Vagina (tissue), 2 donors: ENCODE data around the gene DRGX. TPM values are rescaled to one million over a fixed set of nuclear protein-coding genes. Genes with fewer than 3 reads are reported as not detected.
A peak's percentile ranks its signal among the peaks of the same experiment; 100 is the strongest.

Experiments
- DNase-seq, 2 donors: peaks; one replicate each; pipeline ENCODE4 v3.0.0-alpha.2; 2017; ENCODE audit errors: extremely low spot score in 2 of 2
- H3K27ac ChIP-seq: fragments of 200-600 bp; sonication (generic); one replicate; pipeline ENCODE4 v1.5.1; 2019
- H3K27me3 ChIP-seq: fragments of 200-600 bp; sonication (generic); one replicate; pipeline ENCODE4 v1.5.1; 2019
- H3K36me3 ChIP-seq, 2 donors: fragments of 200-600 bp; sonication (generic); one replicate each; pipeline ENCODE4 v1.5.1; 2017 to 2019
- H3K4me1 ChIP-seq: fragments of 200-600 bp; sonication (generic); one replicate; pipeline ENCODE4 v1.5.1; 2019
- H3K4me3 ChIP-seq, 2 donors: fragments of 200-600 bp; sonication (generic); 1 replicate in 1 of 2; 2 replicates in 1 of 2; pipeline ENCODE4 v1.5.1; 2016 to 2019
- H3K9me3 ChIP-seq: fragments of 200-600 bp; sonication (generic); one replicate; pipeline ENCODE4 v1.5.1; 2019
- CTCF ChIP-seq, 3 experiments: fragments of 450-650 bp in 2 of 3; fragments of 200-600 bp in 1 of 3; sonication (generic) in 1 of 3; IDR thresholded peaks; one replicate each; pipeline ENCODE4 v1.5.1; 2017 to 2019; ENCODE audit warnings: antibody characterized with exemption in 3 of 3, mild to moderate bottlenecking in 2 of 3, moderate library complexity in 2 of 3
- POLR2A ChIP-seq, 2 donors: fragments of 450-650 bp; IDR thresholded peaks; one replicate each; pipeline ENCODE4 v1.6.1; 2017; ENCODE audit warnings: antibody characterized with exemption in 2 of 2, mild to moderate bottlenecking in 2 of 2, moderate library complexity in 2 of 2
- POLR2AphosphoS5 ChIP-seq, 2 donors: sonication (generic); formaldehyde crosslinking; IDR thresholded peaks; one replicate each; pipeline ENCODE4 v1.9.0; 2017; ENCODE audit warnings: antibody characterized with exemption in 2 of 2, mild to moderate bottlenecking in 2 of 2, low read depth in 1 of 2; ENCODE audit not compliant: insufficient read depth in 1 of 2
- intact Hi-C: fragments of 100-400 bp; cut with DNase I; formaldehyde crosslinking; loops from one replicate; pipeline ENCODE4 v1.15.1; 2023
- total RNA-seq: library from RNA; depleted of rRNA; stranded (reverse); fragments of >200 nt; gene quantifications from one replicate; pipeline ENCODE4 v1.2.3, GENCODE V29; 2016

Gene DRGX
- total RNA-seq, 1 donor from 2014 or later: not detected

- intact Hi-C loops: no loop called here
- no peaks in the 10 kb centered on the region for H3K27me3 ChIP-seq
Observed at GRCh38 chr10:49382226-49382625, 13.7 kb downstream of the DRGX start.

GRCh38 chr10:49381111-49381900 is 14.6 kb downstream of the DRGX start:
- no peak for TF ChIP-seq POLR2AphosphoS5 (IDR thresholded peaks at IDR 0.05; ENCODE audit: insufficient read depth in 1 of 2, low read depth in 1 of 2)
- TF ChIP-seq POLR2A (IDR thresholded peaks at IDR 0.05): no peak
- TF ChIP-seq CTCF (IDR thresholded peaks at IDR 0.05): no peak
- H3K4me3 ChIP-seq: no peak overlapping the region
- H3K27ac ChIP-seq: no peak overlapping the region
- no peaks in the 10 kb centered on the region for H3K4me1 ChIP-seq
- peak; percentile 78 to 82 for DNase-seq
- no peaks in the 10 kb centered on the region for H3K27me3 ChIP-seq
- H3K36me3 ChIP-seq: no peaks in the 10 kb centered on the region
- intact Hi-C loops: no loop called here
- H3K9me3 ChIP-seq: no peaks in the 10 kb centered on the region

More at GRCh38 chr10:49382226-49382625, 13.7 kb downstream of the DRGX start:
- TF ChIP-seq CTCF (IDR thresholded peaks at IDR 0.05) (no peak), POLR2AphosphoS5 (IDR thresholded peaks at IDR 0.05; ENCODE audit: insufficient read depth in 1 of 2, low read depth in 1 of 2) (no peak), POLR2A (IDR thresholded peaks at IDR 0.05) (no peak)
- DNase-seq: no peak
- H3K4me1 ChIP-seq: no peaks in the 10 kb centered on the region
- H3K4me3 ChIP-seq: no peak overlapping the region
- no peaks in the 10 kb centered on the region for H3K36me3 ChIP-seq
- no peaks in the 10 kb centered on the region for H3K9me3 ChIP-seq
- H3K27ac ChIP-seq: no peak overlapping the region

- no peak overlapping the region for H3K4me3 ChIP-seq
- peak; percentile 67 to 83 for DNase-seq
- H3K4me1 ChIP-seq: no peaks in the 10 kb centered on the region
- no peaks in the 10 kb centered on the region for H3K36me3 ChIP-seq
- no peaks in the 10 kb centered on the region for H3K27me3 ChIP-seq
- no peak overlapping the region for H3K27ac ChIP-seq
- intact Hi-C loops: no loop called here
- TF ChIP-seq POLR2A (IDR thresholded peaks at IDR 0.05) (no peak), POLR2AphosphoS5 (IDR thresholded peaks at IDR 0.05; ENCODE audit: insufficient read depth in 1 of 2, low read depth in 1 of 2) (no peak), CTCF (IDR thresholded peaks at IDR 0.05) (no peak)
- no peaks in the 10 kb centered on the region for H3K9me3 ChIP-seq
Observed at GRCh38 chr10:49379596-49380410, 16.1 kb downstream of the DRGX start.

- Histone ChIP-seq H3K9me3 (no peaks in the 10 kb centered on the region), H3K27me3 (no peaks in the 10 kb centered on the region), H3K27ac (no peak overlapping the region), H3K36me3 (no peaks in the 10 kb centered on the region), H3K4me1 (no peaks in the 10 kb centered on the region), H3K4me3 (no peak overlapping the region)
- intact Hi-C loops: no loop called here
- TF ChIP-seq POLR2A (IDR thresholded peaks at IDR 0.05): no peak
- no peak for TF ChIP-seq POLR2AphosphoS5 (IDR thresholded peaks at IDR 0.05; ENCODE audit: insufficient read depth in 1 of 2, low read depth in 1 of 2)
- no peak for TF ChIP-seq CTCF (IDR thresholded peaks at IDR 0.05)
- peak; percentile 46 to 64 for DNase-seq
Observed at GRCh38 chr10:49377256-49377655, 18.6 kb downstream of the DRGX start.
